CD4-positive, alpha-beta T cell treated with Interleukin-2 at 100 ng/mL for 4 hours (primary cell): ENCODE data around the gene KRT34.
"Not testable (repeated sequence)": the region's sequence is repeated elsewhere in the genome, so short reads cannot be mapped to it uniquely, and the experiment has no call there.

Experiments
- DNase-seq: peaks from one replicate; pipeline ENCODE4 v3.0.0-alpha.2; 2020; ENCODE audit warnings: low spot score

The KRT34 gene

GRCh38 chr17:41404024-41404671 lies 22.0 kb upstream of the KRT34 start:
- DNase-seq, result peak; percentile 71

- peak; percentile 8 for DNase-seq
Measured at GRCh38 chr17:41403404-41404023, 21.4 kb upstream of the KRT34 start.

- DNase-seq, result no peak
Measured at GRCh38 chr17:41402161-41402560, 20.1 kb upstream of the KRT34 start.

GRCh38 chr17:41396996-41397660 lies 15.0 kb upstream of the KRT34 start, which contains the start of gene KRT31:
Gene KRT31, minus strand, starts transcription at chr17:41397608. Its CDS starts 69 bp downstream, at chr17:41397539.
- DNase-seq, result no peak

- no peak for DNase-seq
Measured at GRCh38 chr17:41396340-41396739, 14.2 kb upstream of the KRT34 start.

GRCh38 chr17:41395611-41396010 lies 13.5 kb upstream of the KRT34 start:
- no peak for DNase-seq

- not testable (repeated sequence) for DNase-seq
Measured at GRCh38 chr17:41395044-41395443, 12.9 kb upstream of the KRT34 start.

GRCh38 chr17:41394254-41394996 lies 12.3 kb upstream of the KRT34 start:
- DNase-seq, result no peak

GRCh38 chr17:41393826-41394225 lies 11.7 kb upstream of the KRT34 start:
- DNase-seq, result no peak

GRCh38 chr17:41393294-41393693 lies 11.2 kb upstream of the KRT34 start:
- no peak for DNase-seq

GRCh38 chr17:41392278-41392677 lies 10.2 kb upstream of the KRT34 start:
- DNase-seq, result no peak

GRCh38 chr17:41391535-41391934 lies 9.4 kb upstream of the KRT34 start:
- no peak for DNase-seq

- no peak for DNase-seq
Measured at GRCh38 chr17:41390411-41390938, 8.4 kb upstream of the KRT34 start.

- no peak for DNase-seq
Measured at GRCh38 chr17:41387670-41388069, 5.6 kb upstream of the KRT34 start.

- no peak for DNase-seq
Measured at GRCh38 chr17:41386227-41386626, 4.1 kb upstream of the KRT34 start.

- DNase-seq, result no peak
Measured at GRCh38 chr17:41383690-41384089, 1.6 kb upstream of the KRT34 start.

GRCh38 chr17:41382394-41382793 lies 288 bp upstream of the KRT34 start:
- DNase-seq, result no peak

- DNase-seq, result not testable (repeated sequence)
Measured at GRCh38 chr17:41380091-41380490, 2.0 kb downstream of the KRT34 start.

- DNase-seq, result no peak
Measured at GRCh38 chr17:41377546-41377945, 4.6 kb downstream of the KRT34 start.

GRCh38 chr17:41369713-41370112 lies 12.4 kb downstream of the KRT34 start, which contains the start of gene KRT33B:
Gene KRT33B, minus strand, starts transcription at chr17:41369813. Its CDS starts 63 bp downstream, at chr17:41369750.
- DNase-seq, result no peak

GRCh38 chr17:41369023-41369422 lies 13.1 kb downstream of the KRT34 start:
- DNase-seq, result no peak

- no peak for DNase-seq
Measured at GRCh38 chr17:41367426-41368075, 14.6 kb downstream of the KRT34 start.
